ENCODE measurements around the gene GYPC. TPM values are rescaled to one million over a fixed set of nuclear protein-coding genes. Genes with fewer than 3 reads are reported as not detected.

GYPC gene
- total and polyA plus RNA-seq, 2 of the 4 experiments (the other 2 are of a cell fraction) = 53.4 to 96.3 TPM

DNA sequence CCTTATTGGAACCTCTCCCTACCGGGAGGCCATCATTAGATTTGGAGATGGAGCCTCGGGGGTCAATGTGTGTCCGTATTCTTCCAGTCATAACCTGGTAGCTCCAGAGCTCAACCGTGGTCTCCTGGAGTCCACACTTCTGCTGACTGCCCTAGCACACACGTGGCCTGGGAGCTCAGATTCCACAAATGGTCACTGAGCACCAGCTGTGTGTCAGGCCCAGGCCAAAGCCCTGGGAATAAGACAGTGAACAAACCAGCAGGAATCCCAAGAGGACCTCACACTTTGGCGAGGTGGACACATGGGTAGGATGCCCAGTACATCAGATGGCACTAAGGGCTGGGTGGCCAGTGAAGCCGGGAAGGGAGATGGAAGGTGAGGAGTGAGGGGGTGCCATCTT is 15.5 kb downstream of the GYPC start:
- Histone ChIP-seq H3K9me3 (ENCODE audit: control insufficient read depth, insufficient read depth, low read length) (peaks cover 7% of the 10 kb centered on the region), H3K23ac (ENCODE audit: low read depth, low read length) (no peak overlapping the region), H2AFZ (replicated peaks; ENCODE audit: low read length, poor library complexity) (no peak overlapping the region), H4K8ac (ENCODE audit: low read depth in 2 of 2, low read length in 2 of 2) (no peak overlapping the region), H4K20me1 (ENCODE audit: insufficient read depth, low read length) (peaks cover 52% of the 10 kb centered on the region), H3K56ac (ENCODE audit: extremely low read depth, insufficient read depth, low read length) (no peak overlapping the region), H3K27ac (ENCODE audit: insufficient read depth, low read length) (no peak overlapping the region), H3K4me3 (ENCODE audit: insufficient read depth, low read depth, low read length) (no peak overlapping the region), H3K36me3 (ENCODE audit: control insufficient read depth, insufficient read depth, low read length) (peaks cover 9% of the 10 kb centered on the region; the same call in 1 of the 2 replicates), H3K9ac (ENCODE audit: low read depth, low read length) (no peak overlapping the region), H3K4me1 (ENCODE audit: control insufficient read depth, insufficient read depth, low read length) (peaks cover 2% of the 10 kb centered on the region; the same call in 1 of the 2 replicates), H2BK120ac (ENCODE audit: low read depth, low read length) (no peak overlapping the region), H4K5ac (ENCODE audit: low read depth, low read length) (no peak overlapping the region), H2AK5ac (ENCODE audit: low read depth, low read length) (no peak overlapping the region), H3K9me1 (ENCODE audit: insufficient read depth, low read length) (peaks cover 13% of the 10 kb centered on the region; the same call in 1 of the 2 replicates), H3K14ac (replicated peaks; ENCODE audit: low read depth, low read length) (no peak overlapping the region), H3K79me1 (ENCODE audit: low read depth in 1 of 2, low read length in 2 of 2) (peaks cover 16 to 61% of the 10 kb centered on the region in 2 experiments), H4K91ac (ENCODE audit: insufficient read depth, low read depth, low read length) (no peak overlapping the region), H3K18ac (ENCODE audit: low read depth, low read length) (no peak overlapping the region), H2BK15ac (ENCODE audit: low read depth, low read length) (no peak overlapping the region), H3K27me3 (ENCODE audit: control insufficient read depth, insufficient read depth, low read length) (no peaks in the 10 kb centered on the region), H2BK20ac (ENCODE audit: low read depth, low read length) (no peak overlapping the region), H2BK5ac (ENCODE audit: low read depth, low read length, poor library complexity, severe bottlenecking) (no peak overlapping the region), H2AK9ac (replicated peaks; ENCODE audit: low read depth, low read length, poor library complexity) (no peak overlapping the region), H3K4ac (ENCODE audit: low read depth, low read length) (no peak overlapping the region), H3K4me2 (ENCODE audit: low read depth, low read length) (no peak overlapping the region)
- ChIA-PET CTCF (no interaction called here), POLR2A (ENCODE audit: unreplicated experiment) (no interaction called here)
- no peak for DNase-seq
- TF ChIP-seq MXI1 (IDR thresholded peaks at IDR 0.05; ENCODE audit: borderline replicate concordance, low read depth, low read length) = no peak
- TF ChIP-seq, protein P1, sequence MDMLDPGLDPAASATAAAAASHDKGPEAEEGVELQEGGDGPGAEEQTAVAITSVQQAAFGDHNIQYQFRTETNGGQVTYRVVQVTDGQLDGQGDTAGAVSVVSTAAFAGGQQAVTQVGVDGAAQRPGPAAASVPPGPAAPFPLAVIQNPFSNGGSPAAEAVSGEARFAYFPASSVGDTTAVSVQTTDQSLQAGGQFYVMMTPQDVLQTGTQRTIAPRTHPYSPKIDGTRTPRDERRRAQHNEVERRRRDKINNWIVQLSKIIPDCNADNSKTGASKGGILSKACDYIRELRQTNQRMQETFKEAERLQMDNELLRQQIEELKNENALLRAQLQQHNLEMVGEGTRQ (IDR thresholded peaks at IDR 0.05; ENCODE audit: low read depth, low read length) = no peak
- no peak for TF ChIP-seq CHD1 (IDR thresholded peaks at IDR 0.05; ENCODE audit: low read depth, low read length)
- TF ChIP-seq RFX5 (IDR thresholded peaks at IDR 0.05; ENCODE audit: low read depth, low read length) = no peak
- ATAC-seq (ENCODE audit: low read depth) = no peak
- dilution Hi-C loops (cut with HindIII; ENCODE audit: low sequenced_read_pairs, unreplicated experiment) = no loop called here
- WGBS, 2 experiments (ENCODE audit: extremely low coverage in 2 of 2, insufficient read length in 1 of 2) = 93% methylated on average over 5 of the region's 7 CpGs; no CpG with 5 or more reads in 1 of the 2 experiments
- intact Hi-C loops (cut with micrococcal nuclease) = no loop called here
- no TSS peak for BruUV-seq (replicated peaks)
- in situ Hi-C loops (cut with MboI; ENCODE audit: low sequenced_read_pairs) = no loop called here
